ENCODE measurements around the gene ITGA8. TPM values are rescaled to one million over a fixed set of nuclear protein-coding genes. Genes with fewer than 3 reads are reported as not detected.

The ITGA8 gene
- total and polyA plus RNA-seq, 9 of the 15 experiments (the other 6 are each of a cell fraction or from before 2014, with no cell fraction given) = 0.01 to 0.07 (median 0.04) TPM; not detected in 5

DNA sequence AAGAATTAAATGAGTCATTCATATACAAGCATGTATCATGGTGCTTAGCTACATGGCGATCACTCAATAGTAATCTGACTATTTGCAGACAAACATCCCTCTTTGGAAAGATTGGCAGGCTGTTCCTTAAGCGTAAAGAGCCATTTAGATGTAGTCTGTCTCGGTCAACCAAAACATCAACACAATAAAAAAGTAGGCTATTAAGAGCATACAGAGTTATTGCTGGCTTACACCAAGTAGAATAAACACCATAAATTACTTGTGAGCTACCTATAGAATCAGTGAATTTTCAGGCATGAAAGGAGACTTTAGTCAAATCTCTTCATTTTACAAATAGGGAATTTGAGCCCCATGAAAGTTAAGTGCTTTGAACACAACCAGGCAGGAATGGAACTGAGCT, 176.9 kb downstream of the ITGA8 start (continued):
- TF ChIP-seq, protein P1, sequence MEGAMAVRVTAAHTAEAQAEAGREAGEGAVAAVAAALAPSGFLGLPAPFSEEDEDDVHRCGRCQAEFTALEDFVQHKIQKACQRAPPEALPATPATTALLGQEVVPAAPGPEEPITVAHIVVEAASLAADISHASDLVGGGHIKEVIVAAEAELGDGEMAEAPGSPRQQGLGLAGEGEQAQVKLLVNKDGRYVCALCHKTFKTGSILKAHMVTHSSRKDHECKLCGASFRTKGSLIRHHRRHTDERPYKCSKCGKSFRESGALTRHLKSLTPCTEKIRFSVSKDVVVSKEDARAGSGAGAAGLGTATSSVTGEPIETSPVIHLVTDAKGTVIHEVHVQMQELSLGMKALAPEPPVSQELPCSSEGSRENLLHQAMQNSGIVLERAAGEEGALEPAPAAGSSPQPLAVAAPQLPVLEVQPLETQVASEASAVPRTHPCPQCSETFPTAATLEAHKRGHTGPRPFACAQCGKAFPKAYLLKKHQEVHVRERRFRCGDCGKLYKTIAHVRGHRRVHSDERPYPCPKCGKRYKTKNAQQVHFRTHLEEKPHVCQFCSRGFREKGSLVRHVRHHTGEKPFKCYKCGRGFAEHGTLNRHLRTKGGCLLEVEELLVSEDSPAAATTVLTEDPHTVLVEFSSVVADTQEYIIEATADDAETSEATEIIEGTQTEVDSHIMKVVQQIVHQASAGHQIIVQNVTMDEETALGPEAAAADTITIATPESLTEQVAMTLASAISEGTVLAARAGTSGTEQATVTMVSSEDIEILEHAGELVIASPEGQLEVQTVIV (CRISPR knock-in tag; IDR thresholded peaks at IDR 0.05; ENCODE audit: borderline replicate concordance) = no peak
- TF ChIP-seq MTA3 (IDR thresholded peaks at IDR 0.05; ENCODE audit: borderline replicate concordance) (no peak), ZNF584 (CRISPR knock-in tag; IDR thresholded peaks at IDR 0.05; ENCODE audit: low read depth) (no peak), HDAC2 (IDR thresholded peaks at IDR 0.05) (no peak), ZNF165 (CRISPR knock-in tag; IDR thresholded peaks at IDR 0.05; ENCODE audit: borderline replicate concordance) (no peak)
- TF ChIP-seq, protein P2, sequence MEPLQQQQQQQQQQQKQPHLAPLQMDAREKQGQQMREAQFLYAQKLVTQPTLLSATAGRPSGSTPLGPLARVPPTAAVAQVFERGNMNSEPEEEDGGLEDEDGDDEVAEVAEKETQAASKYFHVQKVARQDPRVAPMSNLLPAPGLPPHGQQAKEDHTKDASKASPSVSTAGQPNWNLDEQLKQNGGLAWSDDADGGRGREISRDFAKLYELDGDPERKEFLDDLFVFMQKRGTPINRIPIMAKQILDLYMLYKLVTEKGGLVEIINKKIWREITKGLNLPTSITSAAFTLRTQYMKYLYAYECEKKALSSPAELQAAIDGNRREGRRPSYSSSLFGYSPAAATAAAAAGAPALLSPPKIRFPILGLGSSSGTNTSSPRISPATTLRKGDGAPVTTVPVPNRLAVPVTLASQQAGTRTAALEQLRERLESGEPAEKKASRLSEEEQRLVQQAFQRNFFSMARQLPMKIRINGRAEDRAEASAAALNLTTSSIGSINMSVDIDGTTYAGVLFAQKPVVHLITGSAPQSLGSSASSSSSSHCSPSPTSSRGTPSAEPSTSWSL (CRISPR knock-in tag; IDR thresholded peaks at IDR 0.05; ENCODE audit: borderline replicate concordance) = no peak
- TF ChIP-seq, protein P3, sequence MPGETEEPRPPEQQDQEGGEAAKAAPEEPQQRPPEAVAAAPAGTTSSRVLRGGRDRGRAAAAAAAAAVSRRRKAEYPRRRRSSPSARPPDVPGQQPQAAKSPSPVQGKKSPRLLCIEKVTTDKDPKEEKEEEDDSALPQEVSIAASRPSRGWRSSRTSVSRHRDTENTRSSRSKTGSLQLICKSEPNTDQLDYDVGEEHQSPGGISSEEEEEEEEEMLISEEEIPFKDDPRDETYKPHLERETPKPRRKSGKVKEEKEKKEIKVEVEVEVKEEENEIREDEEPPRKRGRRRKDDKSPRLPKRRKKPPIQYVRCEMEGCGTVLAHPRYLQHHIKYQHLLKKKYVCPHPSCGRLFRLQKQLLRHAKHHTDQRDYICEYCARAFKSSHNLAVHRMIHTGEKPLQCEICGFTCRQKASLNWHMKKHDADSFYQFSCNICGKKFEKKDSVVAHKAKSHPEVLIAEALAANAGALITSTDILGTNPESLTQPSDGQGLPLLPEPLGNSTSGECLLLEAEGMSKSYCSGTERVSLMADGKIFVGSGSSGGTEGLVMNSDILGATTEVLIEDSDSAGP (CRISPR knock-in tag; IDR thresholded peaks at IDR 0.05) = no peak
- TF ChIP-seq, protein P4, sequence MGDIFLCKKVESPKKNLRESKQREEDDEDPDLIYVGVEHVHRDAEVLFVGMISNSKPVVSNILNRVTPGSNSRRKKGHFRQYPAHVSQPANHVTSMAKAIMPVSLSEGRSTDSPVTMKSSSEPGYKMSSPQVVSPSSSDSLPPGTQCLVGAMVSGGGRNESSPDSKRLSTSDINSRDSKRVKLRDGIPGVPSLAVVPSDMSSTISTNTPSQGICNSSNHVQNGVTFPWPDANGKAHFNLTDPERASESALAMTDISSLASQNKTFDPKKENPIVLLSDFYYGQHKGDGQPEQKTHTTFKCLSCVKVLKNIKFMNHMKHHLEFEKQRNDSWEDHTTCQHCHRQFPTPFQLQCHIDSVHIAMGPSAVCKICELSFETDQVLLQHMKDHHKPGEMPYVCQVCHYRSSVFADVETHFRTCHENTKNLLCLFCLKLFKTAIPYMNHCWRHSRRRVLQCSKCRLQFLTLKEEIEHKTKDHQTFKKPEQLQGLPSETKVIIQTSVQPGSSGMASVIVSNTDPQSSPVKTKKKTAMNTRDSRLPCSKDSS (IDR thresholded peaks at IDR 0.05; ENCODE audit: low read depth, partially characterized antibody) = no peak
